ENCODE measurements around the gene PPP1R10.

DNA sequence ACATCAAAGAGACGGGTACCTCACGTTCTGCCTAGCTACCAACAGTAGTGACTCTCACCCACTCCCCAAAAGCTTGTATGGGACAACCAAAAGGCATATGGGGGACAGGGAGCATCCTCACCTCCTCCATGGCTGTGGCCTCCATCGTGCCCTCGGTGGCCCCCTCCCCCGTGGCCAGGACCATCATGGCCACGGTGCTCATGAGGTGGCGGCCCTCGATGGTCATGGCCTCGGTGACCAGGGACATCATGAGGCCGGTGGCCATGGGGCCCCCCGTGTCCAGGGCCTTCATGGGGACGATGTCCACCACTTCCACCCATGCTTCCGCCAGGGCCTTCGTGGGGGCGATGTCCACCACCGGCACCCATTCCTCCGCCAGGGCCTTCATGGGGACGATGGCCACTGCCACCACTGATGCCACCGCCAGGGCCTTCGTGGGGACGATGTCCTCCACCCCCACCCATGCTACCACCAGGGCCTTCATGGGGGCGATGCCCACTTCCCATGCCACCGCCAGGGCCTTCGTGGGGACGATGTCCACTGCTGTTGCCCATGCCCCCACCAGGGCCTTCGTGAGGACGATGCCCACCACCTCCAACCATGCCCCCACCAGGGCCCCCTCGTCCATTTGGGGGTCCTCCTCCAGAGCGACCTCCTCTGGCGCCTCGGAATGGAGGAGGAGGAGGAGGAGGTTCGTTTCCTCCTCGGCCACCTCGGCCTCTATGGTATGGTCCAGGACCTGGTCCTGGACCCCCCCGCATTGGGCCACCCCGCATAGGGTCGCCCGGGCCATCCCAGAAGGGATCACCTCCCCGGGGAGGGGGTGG, 15.0 kb downstream of the PPP1R10 start:
- TF ChIP-seq, protein P1, sequence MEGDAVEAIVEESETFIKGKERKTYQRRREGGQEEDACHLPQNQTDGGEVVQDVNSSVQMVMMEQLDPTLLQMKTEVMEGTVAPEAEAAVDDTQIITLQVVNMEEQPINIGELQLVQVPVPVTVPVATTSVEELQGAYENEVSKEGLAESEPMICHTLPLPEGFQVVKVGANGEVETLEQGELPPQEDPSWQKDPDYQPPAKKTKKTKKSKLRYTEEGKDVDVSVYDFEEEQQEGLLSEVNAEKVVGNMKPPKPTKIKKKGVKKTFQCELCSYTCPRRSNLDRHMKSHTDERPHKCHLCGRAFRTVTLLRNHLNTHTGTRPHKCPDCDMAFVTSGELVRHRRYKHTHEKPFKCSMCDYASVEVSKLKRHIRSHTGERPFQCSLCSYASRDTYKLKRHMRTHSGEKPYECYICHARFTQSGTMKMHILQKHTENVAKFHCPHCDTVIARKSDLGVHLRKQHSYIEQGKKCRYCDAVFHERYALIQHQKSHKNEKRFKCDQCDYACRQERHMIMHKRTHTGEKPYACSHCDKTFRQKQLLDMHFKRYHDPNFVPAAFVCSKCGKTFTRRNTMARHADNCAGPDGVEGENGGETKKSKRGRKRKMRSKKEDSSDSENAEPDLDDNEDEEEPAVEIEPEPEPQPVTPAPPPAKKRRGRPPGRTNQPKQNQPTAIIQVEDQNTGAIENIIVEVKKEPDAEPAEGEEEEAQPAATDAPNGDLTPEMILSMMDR (IDR thresholded peaks at IDR 0.05) = no peak
- TF ChIP-seq POLR2A (IDR thresholded peaks at IDR 0.05) = no peak

Data from body of pancreas (tissue), 4 donors.